Astrocyte of the spinal cord (primary cell): ENCODE measurements around the gene AOPEP.

Experiments used
- DNase-seq: peaks from one replicate; pipeline ENCODE4 v3.0.0; 2011; ENCODE audit warnings: low read depth, low spot score
- H3K4me3 ChIP-seq: 2 replicates; pipeline ENCODE4 v1.5.1; 2011; ENCODE audit warnings: low read depth, mild to moderate bottlenecking, low read length, moderate library complexity
- in situ Hi-C: cut with HindIII; loops from 2 replicates; pipeline ENCODE4 v1.10.0; 2017; ENCODE audit warnings: low sequenced_read_pairs
- TF ChIP-seq, protein P1 (sequence below): IDR thresholded peaks from 2 replicates; pipeline ENCODE4 v1.5.1; 2012; ENCODE audit warnings: low read depth, mild to moderate bottlenecking, low read length, inconsistent platforms

The AOPEP gene

DNA sequence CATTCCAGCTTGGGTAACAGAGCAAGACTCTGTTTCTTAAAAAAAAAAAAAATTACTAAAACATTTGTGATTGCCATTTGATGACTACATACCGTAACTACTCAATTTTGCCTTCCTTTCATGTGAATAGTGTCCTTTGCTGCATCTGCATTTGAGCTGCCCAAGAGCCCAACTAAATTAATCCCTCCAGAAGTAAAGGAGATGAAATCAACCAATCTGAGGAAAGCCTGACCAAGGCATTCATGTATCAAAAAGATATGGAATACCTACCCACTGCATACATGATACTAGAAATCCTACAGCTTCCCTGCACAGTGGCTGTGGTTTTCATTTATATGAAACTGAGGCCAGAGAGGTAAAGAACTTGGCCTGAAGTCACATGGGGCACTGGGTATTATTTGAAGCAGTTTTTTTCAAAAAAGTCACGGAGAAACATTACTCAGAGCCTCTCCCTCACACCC lies 177.5 kb downstream of the AOPEP start:
- TF ChIP-seq, protein P1, sequence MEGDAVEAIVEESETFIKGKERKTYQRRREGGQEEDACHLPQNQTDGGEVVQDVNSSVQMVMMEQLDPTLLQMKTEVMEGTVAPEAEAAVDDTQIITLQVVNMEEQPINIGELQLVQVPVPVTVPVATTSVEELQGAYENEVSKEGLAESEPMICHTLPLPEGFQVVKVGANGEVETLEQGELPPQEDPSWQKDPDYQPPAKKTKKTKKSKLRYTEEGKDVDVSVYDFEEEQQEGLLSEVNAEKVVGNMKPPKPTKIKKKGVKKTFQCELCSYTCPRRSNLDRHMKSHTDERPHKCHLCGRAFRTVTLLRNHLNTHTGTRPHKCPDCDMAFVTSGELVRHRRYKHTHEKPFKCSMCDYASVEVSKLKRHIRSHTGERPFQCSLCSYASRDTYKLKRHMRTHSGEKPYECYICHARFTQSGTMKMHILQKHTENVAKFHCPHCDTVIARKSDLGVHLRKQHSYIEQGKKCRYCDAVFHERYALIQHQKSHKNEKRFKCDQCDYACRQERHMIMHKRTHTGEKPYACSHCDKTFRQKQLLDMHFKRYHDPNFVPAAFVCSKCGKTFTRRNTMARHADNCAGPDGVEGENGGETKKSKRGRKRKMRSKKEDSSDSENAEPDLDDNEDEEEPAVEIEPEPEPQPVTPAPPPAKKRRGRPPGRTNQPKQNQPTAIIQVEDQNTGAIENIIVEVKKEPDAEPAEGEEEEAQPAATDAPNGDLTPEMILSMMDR: no peak
- no peak for DNase-seq
- no peak overlapping the region for H3K4me3 ChIP-seq
- in situ Hi-C loops: no loop called here

DNA sequence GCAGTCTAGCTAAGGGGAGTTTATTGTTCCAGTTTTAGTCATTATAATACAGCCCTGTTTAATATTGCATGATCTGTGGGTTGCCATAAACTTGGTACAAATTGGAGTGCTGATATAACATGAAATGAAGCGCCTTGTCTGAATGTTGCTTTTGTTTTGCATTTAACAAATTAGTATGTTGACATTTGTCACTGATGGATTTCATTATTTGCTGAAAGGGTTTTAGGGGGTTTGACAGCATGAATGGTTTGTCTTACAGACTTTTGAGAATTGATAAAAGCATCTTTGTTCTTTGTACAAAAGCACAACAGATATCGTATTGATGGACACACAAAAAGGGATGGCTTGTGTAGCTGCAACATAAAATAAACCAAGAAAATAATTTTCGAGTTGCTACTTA lies 178.3 kb downstream of the AOPEP start:
- H3K4me3 ChIP-seq: no peak overlapping the region
- TF ChIP-seq, protein P1: no peak
- DNase-seq: no peak
- in situ Hi-C loops: no loop called here

DNA sequence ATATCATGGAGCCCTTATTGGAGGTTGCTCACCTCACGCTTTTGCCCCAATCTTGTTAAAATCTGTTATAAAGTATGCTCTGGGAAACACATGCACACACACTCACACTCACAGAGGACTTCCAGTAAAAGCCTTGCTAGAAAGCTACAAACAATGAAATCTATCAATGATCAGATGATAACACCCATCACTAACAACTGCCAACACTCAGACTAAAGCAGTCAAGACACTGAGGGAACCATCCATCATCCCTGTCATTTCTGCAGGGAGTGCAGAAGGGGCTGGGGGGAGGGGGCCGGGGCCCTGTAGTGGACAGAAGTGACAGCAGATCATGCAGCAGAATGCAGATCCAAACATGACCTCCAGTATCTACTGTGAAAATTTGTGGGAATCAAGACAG lies 179.1 kb downstream of the AOPEP start:
- TF ChIP-seq, protein P1: no peak
- no peak for DNase-seq
- in situ Hi-C loops: no loop called here
- H3K4me3 ChIP-seq: no peak overlapping the region

DNA sequence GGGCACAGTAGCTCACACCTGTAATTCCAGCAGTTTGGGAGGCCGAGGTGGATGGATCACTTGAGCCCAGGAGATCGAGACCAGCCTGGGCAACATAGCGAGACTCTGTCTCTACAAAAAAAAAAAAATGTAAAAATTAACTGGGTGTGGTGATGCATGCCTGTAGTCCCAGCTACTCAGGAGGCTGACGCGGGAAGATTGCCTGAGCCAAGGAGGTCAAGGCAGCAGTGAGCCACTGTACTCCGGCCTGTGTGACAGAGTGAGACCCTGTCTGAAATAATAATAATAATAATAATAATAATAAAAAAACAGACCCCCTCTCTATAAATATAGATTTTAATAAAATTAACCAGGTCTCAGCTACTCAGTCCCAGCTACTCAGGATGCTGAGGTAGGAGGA lies 179.7 kb downstream of the AOPEP start:
- H3K4me3 ChIP-seq: no peak overlapping the region
- TF ChIP-seq, protein P1: no peak
- in situ Hi-C loops: no loop called here

DNA sequence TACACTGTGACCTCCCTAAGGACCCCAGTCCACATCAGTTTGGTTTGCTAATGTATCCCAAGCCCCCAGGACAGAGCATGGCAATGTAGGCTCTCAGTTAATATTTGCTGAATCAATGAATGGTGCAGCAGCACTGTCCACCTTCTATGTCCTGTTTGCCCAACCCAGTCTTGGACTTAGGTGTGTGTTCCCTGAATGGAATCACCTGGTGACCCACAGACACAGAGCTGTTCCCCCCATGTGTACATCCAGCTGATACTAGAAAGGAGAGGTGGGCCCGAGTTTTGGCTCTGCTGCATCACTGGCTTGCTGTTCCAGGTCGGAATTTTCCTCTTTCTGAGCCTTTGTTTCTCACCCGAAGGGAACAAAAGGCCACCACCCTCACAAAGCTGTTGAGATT lies 180.2 kb downstream of the AOPEP start:
- no peak overlapping the region for H3K4me3 ChIP-seq
- in situ Hi-C loops: no loop called here
- TF ChIP-seq, protein P1: no peak
- DNase-seq: no peak

More for the DNA sequence above, 179.7 kb downstream of the AOPEP start:
- no peak for DNase-seq

DNA sequence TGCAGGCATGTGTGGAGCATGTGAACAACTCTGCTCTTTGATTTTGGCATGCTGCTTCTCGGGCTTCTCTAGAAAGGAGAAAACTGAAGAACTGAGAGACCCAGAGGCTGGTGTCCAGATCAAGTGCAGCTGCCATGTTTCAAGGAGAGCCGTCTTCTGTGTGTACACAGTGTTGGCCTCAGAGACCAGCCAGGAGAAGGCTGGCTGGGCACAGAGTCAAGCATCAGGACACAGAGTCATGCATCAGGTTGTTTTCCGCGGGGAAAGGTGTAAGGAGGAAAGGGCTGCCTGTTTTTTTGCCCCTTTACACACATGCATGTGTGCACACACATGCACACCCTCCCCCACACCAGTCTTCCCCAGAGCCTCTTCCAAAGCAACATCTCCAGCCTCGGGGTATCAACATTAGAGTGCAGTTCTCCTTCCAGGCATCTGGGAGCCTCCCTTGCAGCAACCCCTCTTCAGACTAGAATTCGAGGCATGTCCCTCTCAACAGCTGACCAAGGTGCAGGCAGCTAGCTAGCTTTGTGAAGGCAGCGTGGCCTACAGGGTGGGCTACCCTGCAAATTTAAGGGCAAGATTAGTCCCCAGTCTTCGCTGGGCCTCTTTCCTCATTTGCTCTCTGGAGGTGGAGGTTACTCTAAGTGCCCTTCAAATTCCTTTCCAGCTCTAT lies 180.9 kb downstream of the AOPEP start:
- TF ChIP-seq, protein P1: no peak
- DNase-seq: no peak
- H3K4me3 ChIP-seq: no peak overlapping the region
- in situ Hi-C loops: no loop called here
